HG03439 (cell line): ENCODE data around the gene GRID1.

Experiments
- ATAC-seq: cut with Tn5 transposase; IDR thresholded peaks from one replicate; pipeline ENCODE4 v1.9.1; 2021; ENCODE audit warnings: mild to moderate bottlenecking, moderate library complexity; ENCODE audit not compliant: unreplicated experiment

The GRID1 gene

GRCh38 chr10:86234107-86234506, 132.5 kb downstream of the GRID1 start:
- no peak for ATAC-seq

GRCh38 chr10:86233131-86233530, 133.5 kb downstream of the GRID1 start:
- no peak for ATAC-seq

GRCh38 chr10:86232644-86233043, 134.0 kb downstream of the GRID1 start:
- no peak for ATAC-seq

GRCh38 chr10:86231796-86232560, 134.6 kb downstream of the GRID1 start:
- ATAC-seq = no peak

- ATAC-seq = no peak
These were observed 135.9 kb downstream of the GRID1 start for GRCh38 chr10:86230557-86231180.

- ATAC-seq = no peak
These were observed 136.6 kb downstream of the GRID1 start for GRCh38 chr10:86229811-86230556.

GRCh38 chr10:86229376-86229775, 137.2 kb downstream of the GRID1 start:
- ATAC-seq = no peak

- no peak for ATAC-seq
These were observed 138.9 kb downstream of the GRID1 start for GRCh38 chr10:86227501-86228258.

GRCh38 chr10:86226781-86227201, 139.8 kb downstream of the GRID1 start:
- ATAC-seq = no peak

GRCh38 chr10:86226016-86226415, 140.6 kb downstream of the GRID1 start:
- no peak for ATAC-seq

GRCh38 chr10:86225103-86225782, 141.4 kb downstream of the GRID1 start:
- no peak for ATAC-seq

GRCh38 chr10:86224354-86225102, 142.1 kb downstream of the GRID1 start:
- no peak for ATAC-seq

- ATAC-seq = no peak
These were observed 143.3 kb downstream of the GRID1 start for GRCh38 chr10:86223256-86223655.

GRCh38 chr10:86222687-86223086, 143.9 kb downstream of the GRID1 start:
- ATAC-seq = no peak

GRCh38 chr10:86222336-86222650, 144.3 kb downstream of the GRID1 start:
- ATAC-seq = no peak

- no peak for ATAC-seq
These were observed 144.9 kb downstream of the GRID1 start for GRCh38 chr10:86221442-86222335.

GRCh38 chr10:86220626-86221025, 146.0 kb downstream of the GRID1 start:
- ATAC-seq = no peak

GRCh38 chr10:86219271-86219670, 147.3 kb downstream of the GRID1 start:
- no peak for ATAC-seq

- no peak for ATAC-seq
These were observed 147.8 kb downstream of the GRID1 start for GRCh38 chr10:86218842-86219241.
